ENCODE measurements around the gene RABGAP1L. TPM values are rescaled to one million over a fixed set of nuclear protein-coding genes. Genes with fewer than 3 reads are reported as not detected.

Gene RABGAP1L
- polyA plus RNA-seq, 1 donor, result 28.0 TPM

DNA sequence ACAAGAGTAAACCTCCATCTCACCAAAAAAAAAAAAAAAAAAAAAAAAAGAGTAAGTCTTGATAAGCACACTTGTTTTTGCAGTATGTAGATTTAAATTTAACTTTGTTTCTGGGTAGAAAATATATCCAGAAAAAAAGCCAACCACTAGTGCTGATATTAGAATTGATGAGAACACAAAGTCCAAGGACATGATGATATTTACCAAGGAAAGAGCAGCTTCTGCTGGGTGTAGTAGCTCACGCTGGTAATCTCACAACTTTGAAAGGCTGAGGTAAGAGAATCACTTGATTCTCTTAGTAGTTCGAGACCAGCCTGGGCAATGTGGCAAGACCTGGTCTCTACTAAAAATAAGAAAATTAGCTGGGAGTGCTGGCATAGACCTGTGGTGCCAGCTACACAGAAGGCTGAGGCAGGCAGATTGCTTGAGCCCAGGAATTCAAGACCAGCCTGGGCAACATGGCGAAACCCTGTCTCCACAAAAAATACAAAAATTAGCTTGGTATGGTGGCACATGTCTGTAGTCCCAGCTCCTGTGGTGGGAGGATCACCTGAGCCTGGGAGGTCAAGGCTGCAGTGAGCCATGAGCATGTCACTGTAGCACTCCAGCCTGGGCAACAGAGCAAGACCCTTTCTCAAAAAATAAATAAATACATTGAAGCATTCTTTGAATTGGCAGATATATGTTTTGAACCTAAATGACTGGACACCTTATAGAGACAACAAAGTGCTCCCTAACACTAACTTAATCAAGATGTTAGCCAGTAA is 776.8 kb downstream of the RABGAP1L start:
- no peak for DNase-seq

DNA sequence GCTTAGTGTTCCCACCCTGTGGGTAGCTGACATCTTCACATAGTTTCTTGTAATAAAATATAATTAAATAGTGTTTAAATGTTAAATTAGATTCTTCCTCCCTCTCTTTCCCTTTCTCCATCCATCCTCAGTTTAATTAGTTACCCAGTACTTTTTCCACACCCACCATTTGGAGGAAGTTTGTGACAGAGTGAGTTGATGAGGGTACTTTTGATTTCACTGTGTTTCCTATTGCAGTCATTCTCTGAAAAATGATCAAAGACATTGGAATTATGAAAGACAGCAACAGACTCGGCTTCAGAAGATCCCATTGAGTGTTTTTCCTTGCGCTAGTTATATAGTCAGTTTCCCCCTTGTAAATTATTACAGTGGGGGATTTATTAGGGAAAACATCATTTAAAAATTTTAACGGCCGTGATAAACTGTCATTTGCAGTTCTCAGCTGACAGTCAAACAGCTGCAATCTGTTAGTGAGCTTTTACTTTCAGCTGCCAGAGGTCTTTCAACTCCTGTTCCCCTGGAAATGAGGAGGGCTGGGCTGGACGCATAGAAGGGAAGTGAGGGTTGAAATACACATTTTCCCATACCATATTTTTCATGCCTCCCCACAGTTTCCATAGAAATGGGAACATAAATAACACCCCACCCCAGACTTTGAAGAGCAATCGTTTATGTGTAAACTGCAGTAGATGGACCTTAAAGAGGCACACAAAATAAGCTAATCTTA is 779.1 kb downstream of the RABGAP1L start:
- DNase-seq, result peak; percentile 55

DNA sequence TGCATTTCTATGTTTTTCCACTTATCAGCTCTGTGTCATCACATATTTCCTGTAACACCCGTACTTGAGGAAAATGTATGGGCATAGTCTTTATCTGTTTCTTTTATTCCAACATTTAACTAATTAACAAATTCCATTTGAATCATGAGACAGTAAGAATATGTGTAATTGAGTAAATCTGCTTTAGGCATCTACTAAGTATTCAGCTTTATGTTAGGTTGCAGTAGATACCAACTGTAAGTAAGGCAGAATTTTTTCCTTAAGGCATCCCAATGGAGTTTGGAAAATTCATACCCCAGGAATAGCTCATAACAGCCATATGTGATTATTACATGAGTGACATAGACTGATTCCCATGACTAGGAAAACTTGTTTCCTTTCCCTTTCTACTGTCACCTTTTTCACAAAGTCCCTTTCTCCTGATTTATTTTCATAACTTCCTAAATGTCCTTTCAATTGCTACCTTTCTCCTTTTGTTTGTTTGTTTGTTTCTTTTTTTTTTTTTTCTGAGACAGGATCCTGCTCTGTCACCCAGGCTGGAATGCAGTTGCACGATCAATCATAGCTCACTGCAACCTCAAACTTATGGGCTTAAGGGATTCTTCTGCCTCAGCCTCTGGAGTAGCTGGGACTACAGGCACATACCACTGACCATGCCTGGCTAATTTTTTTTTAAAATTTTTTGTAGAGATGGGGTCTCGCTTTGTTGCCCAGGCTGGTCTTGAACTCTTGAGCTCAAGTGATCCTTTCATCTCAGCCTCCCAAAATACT is 780.6 kb downstream of the RABGAP1L start:
- no peak for DNase-seq

DNA sequence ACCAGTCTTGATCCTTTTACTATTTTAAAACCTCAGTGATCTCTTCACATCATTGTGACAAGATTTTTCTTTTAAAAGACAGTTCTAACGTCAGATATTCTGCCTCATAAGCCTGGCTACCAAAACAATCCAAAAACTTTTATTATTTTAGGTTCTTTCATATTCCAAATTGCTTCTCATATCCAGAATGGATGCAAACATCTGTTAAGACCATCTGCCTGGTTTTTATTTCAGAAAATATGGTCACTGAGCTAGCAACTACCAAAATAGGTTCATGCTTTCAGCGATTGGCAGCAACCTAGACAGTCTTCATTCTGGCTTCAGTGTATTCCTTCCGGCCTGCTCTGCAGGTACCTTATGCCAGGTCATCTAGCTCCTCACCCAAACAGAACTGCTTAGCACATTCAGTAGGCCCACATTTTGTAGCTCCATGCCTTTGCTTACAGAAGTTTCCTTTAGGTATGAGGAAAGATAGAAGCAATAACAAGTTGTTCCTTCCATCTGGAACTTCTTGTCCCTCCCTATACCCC is 781.4 kb downstream of the RABGAP1L start:
- DNase-seq, result no peak

DNA sequence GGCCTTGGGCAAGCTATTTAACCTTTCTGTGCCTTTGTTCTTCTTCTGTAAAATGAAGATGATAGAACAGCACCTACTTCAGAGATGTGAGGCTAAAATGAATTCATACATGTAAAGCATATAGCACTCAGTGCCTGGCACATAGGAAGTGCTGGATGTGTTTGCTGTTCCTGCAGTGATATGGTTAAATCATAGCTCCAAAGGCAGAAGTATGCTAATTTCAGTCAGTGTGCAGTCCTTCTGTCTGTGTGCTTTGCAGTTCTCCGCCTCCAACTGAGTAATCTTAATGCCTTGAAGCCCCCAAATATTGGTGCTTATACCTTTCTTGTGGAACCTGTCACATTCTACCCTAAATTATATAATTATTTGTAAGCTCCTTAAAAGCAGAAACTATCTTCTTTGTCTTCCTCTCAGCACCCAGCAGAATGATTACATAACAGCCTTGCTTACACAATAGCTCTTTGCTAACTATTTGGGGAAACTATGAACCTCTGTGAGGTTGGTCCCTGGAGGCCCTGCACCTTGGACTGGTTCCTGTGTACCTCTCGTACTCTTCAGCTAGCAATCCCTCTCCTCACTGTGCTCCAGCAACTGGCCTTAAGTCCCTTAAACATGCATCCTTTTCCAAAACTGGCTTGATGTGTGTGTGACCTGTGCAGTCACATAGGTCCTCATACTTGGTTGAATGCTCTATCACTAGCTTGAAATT is 783.4 kb downstream of the RABGAP1L start:
- DNase-seq, result no peak

DNA sequence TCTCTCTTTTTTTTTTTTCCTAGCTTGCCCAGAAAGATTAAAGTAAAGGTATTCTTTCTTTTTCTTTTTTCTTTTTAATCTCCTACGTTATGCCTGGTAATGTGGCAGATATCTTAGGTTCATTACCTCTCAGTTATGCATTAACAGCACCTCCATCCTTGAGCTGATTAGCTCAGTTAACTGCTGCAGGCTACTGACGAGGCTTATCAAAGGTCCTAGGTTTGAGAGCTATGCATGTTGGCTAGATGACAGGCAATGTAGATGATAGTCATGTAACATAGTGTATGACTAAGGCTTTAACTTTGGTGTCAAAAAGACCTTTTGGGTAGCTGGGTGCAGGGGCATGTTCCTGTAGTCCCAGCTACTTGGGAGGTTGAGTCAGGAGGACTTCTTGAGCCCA is 786.7 kb downstream of the RABGAP1L start:
- DNase-seq, result no peak

DNA sequence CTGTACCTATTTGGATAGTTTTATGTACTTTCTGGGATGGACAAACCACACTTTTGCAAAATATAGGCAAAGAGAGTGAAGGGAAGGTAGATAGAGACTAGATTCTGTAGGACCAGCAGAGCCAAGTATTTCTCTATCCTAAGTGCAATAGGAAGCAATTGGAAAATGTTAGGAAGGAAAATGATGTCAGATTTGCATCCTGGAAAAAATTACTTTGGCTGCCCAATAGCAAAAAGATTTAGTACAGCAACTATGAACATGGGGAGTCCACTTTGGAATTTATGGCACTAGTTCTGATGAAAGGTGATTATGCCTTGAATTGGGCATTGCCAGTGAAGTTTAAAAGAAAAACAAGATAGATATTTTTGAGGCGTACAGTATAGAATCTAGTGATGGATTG is 789.7 kb downstream of the RABGAP1L start:
- no peak for DNase-seq

DNA sequence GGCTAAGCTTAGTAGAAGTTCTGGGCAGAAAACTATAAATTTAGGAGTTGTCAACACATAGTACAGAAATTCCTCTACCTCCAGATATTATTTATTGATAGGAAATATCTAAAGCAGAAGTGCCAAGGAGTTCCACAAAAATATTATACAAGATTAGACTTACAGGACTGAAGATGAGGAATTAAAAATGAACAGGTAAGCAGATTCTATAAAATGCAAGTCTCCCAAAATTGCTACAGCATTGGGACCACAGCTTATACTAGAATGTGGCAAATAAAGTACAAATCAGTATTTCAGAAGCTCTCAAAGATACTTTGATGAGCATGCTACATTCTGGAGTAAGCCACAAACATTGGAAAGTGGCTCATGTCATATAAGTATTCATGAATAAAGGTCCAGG is 790.3 kb downstream of the RABGAP1L start:
- DNase-seq, result no peak

DNA sequence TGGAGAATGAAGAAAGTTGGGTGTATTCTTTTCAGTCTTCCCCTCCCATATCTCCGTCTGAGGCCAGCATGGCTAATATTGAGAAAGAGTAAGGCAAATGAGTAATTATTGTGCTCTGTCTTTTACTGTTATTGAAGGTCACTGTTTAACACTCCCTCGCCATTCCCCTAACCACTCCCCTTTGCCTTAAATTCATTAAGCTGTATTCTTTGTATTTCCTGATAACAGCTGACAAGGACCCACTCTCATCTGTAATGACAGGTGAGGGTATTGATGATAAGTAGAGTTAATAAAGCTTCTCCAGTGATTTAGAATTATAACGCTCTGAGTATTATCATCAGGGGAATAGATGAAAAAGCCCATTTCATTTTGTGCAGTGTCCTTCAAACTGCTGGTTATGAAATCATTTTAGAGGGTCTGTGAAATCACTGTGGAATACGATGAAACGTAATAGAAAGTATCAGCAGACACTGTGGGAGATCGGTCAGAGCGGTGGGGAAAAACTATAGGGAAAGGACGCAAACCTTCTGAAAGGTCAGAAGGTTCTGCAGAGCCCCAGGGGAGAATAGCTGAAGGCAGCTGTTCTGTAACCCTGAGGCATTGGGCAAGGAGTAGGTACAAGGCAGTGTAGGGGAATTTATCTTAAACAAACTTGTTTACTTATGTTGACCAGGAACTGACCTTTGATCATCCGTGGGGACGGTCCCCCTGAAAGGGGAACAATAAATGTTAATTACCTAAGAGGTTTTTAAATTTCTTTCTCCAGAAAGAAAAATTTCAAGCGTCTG is 794.2 kb downstream of the RABGAP1L start:
- no peak for DNase-seq

DNA sequence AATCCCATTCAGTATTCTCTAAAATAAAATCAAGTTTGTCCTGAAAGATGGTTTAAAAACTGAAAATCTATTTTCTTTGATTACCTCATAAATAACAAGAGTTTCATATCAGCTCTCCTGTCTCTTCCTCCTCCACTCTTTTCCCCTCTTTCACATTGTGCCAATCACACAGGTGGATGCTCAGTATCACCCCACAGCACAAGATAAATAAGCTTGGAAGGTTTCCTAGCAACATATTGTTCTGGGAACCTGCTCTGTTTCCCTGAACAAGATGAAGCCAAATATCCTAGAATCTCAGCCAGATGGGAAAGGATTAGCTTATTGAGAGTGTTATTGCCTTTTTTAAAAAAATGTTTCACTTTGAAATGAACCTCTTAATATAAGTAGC is 794.7 kb downstream of the RABGAP1L start:
- no peak for DNase-seq

DNA sequence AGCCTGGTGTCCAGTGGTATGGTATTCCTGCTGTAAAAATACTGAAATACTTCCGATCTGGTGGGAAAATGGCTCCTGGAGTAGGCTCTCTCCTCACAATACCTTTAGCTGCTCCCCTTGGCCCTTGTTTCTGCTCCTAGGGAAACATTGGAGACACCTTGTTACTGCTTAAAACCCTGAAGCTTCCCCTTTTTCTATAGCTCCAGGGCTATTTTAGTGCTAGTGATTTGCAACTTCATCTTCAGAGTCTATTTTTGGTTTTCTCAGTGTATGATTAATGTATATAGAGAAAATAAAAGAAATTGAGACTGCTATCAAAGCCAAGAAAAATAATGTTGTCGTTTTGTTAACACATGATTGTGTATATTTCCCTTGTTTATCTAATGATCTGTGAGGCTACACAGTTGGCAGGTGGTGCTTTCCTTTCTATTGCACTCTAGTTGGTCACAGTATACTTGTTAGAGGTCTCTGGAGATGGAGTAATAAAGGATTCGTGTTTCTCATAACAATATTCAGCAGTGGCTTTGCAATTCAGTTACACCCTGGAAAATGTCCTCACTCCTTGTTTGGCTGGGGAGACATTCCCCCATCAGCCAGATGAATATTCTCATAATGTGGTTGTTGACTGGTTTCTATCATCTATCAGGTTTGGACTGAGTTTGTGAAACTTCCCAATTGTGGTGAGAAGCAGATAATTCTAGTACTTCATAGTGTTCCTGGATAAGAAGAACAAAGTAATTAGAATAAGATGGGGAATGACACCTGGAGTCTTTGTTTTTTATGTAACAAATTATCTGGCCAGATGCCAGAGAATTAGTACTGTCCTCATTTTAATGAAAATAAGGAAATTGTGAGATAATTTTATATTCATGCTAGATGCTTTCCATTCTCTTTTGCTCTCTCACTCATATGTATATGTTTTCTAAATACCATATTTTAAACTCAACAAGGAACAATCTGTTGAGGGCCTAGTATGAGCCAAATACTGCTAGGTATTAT is 795.6 kb downstream of the RABGAP1L start:
- no peak for DNase-seq

DNA sequence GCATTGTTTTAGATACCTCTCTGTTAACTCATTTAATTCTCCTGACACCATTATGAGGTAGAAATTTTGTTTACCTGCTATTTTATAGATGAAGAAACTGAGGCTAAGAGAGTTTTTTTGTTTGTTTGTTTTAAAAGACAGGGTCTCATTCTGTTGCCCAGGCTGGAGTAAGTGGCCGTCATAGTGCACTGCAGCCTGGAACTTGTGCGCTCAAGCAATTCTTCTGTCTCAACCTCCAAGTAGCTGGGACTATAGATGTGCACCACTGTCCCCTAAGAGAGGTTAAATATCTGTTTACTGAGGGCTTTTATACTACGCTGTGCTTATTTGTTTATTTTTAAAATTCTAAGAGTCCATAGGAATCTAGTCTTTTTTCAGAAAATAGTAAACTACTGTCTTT is 796.8 kb downstream of the RABGAP1L start:
- no peak for DNase-seq

DNA sequence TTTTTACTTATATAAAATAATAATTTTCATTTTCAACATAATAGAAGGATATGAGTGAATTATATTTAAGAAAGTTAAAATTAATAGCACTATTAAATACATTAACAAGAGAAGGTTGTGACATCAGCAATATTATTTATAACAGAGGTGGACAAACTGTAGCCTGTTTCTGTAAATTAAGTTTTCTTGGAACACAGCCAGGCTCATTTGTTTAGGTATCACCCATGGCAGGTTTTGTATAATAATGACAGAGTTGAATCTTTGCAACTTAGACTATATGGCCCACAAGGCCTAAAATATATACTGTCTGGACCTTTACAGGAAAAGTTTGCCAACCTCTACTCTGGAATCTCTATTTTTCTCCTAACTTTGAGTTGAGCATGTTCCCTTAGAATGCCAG is 797.7 kb downstream of the RABGAP1L start:
- DNase-seq, result no peak

DNA sequence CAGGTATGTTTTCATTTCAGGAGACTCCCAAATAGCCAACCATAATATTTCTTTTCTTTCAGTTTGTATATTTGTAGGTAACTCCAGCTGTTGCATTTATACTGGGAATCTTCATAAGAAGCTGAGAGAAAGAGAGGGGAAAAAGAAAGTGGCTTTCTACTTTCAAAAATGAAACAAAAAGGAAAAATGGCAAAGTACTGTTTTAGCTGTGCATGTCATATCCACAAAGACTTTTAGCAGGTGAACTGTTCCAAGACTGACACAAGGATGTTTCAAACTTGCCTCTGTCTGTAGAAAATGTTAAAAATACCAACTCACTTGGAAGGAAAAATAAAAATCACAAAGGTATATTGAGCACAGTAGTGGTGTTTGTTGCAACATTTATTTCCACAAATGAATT is 798.5 kb downstream of the RABGAP1L start:
- DNase-seq, result no peak

DNA sequence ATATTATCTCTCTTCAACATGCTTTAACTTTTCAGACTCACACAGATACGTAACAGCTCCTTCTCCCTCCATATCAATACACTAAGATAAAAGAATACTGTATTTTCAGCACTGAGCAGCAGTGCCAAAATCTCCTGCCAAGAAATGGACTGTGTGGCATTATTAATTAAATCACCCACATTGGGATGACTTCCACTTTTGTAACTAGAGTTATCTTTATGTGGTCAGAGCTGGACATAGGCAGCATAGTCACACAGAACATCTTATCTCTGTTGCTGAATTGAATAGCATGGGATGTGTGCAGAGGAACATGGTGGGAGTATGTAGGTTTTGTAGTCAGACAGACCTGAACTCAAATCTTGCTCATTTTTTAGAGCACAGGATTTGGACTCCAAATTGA is 799.1 kb downstream of the RABGAP1L start:
- DNase-seq, result no peak

DNA sequence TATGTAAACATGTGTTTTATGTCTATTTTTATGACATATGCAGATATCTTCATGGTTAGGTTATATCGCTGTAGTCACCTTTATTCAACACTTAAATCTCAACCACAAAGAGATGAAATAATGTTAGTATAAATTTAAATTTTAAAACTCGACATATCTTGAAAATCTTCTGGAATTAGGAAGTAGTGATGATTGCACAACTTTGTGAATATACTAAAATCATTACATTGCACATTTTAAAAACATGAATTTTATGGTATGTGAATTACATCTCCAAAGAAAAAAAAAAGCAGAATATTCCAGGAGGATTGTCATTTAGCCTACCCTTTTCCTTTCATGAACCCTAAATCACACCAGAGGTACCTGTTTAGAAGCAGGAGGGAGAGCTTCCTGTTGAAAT is 801.0 kb downstream of the RABGAP1L start:
- DNase-seq, result no peak

DNA sequence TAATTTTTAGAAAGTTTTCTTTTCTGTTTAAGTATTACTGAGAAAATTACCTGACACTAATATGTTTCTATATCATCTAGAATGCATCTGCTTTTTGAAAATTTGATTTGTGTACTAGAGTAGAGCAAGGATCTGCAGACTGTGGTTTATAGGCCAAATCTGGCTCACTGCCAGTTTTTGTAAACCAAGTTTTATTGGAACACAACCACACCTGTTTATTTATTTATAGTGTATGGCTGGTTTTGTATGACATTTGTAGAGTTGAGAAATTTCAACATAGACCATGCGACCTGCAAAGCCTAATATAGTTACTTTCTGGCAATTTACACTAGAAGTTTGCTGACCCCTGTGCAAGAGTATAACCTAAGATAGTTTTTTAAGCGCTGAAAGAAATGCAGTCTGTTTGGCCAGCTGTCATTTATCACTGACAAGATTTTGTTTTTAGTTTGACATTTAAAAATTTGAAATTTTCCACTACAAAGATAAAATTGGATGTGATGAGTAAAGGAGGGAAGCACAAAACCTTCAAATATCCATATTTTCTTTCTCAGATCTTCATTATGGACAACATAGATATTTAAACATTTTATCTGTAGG is 804.3 kb downstream of the RABGAP1L start:
- no peak for DNase-seq

DNA sequence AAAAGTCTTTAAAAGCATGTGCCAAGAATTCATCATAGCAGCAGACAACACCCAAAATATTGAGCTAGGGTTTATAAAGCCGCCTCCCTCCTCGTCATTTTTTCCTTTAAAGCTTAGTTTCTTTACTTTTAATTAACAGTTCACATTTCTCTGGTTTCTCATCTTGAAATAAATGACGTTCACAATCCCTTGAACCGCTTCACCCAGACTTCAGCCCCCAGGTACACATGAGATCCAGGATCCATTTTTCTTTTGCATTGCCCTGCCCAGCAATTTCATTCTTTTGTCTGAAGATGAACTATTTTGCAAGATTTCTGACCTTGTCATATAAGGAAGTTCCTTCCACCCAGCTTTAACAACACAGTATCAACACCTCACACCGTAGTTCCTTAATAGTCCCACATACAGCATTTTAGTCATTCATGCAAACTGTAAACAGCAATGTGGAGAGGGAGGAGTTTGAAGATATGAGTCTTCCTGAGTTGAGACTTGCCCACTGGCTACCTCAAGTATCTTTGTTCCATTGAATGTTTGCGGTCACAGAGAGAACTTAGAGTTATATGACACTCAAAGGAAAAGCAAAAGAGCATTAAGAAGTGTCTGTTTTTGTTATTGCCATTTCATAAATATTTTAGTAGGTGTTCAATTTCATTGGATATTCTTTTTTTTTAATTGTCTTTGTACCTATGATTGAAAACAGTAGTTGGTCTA is 805.1 kb downstream of the RABGAP1L start:
- DNase-seq, result no peak

DNA sequence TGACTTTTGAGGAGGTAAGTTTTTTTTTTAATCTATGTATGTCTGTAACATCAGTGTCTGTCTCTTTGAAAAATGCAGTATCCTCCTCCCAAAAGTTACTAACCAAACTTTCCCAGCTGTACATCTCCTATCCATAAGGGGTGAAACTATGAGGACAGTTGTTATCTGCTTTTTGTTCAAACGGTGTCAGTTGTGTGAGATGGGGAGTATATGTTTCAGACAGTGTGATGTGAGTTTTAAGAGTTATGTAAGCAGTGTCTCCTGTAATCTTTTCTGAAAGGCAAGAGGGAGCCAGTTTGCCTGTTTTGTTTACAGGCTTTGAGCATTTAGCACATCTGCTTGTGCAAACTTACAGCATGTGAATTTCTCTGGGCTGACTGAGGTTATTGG is 805.6 kb downstream of the RABGAP1L start:
- DNase-seq, result no peak

Measured in left kidney (tissue), 2 donors.